ENCODE data around the gene P4HA2.
A peak's percentile ranks its signal among the peaks of the same experiment; 100 is the strongest.

Gene P4HA2

GRCh38 chr5:132246806-132247205 is 19.2 kb upstream of the P4HA2 start:
- no peak for DNase-seq

- DNase-seq, result no peak
These were observed 17.9 kb upstream of the P4HA2 start for GRCh38 chr5:132245593-132245992.

GRCh38 chr5:132243366-132243977 is 15.8 kb upstream of the P4HA2 start:
- peak; percentile 36 for DNase-seq

- no peak for DNase-seq
These were observed 12.1 kb upstream of the P4HA2 start for GRCh38 chr5:132239776-132240175.

- DNase-seq, result peak; percentile 14
These were observed 11.3 kb upstream of the P4HA2 start for GRCh38 chr5:132238901-132239500.

GRCh38 chr5:132238169-132238744 is 10.6 kb upstream of the P4HA2 start:
- peak; percentile 81 for DNase-seq

GRCh38 chr5:132237670-132238069 is 10.0 kb upstream of the P4HA2 start:
- DNase-seq, result peak; percentile 35

- DNase-seq, result peak; percentile 54
These were observed 9.5 kb upstream of the P4HA2 start for GRCh38 chr5:132237141-132237540.

GRCh38 chr5:132235340-132235739 is 7.7 kb upstream of the P4HA2 start:
- peak; percentile 20 for DNase-seq

- peak; percentile 32 for DNase-seq
These were observed 7.0 kb upstream of the P4HA2 start for GRCh38 chr5:132234684-132235062.

- peak; percentile 57 for DNase-seq
These were observed 6.4 kb upstream of the P4HA2 start for GRCh38 chr5:132233811-132234683.

- DNase-seq, result peak; percentile 20
These were observed 5.4 kb upstream of the P4HA2 start for GRCh38 chr5:132233081-132233480.

- DNase-seq, result no peak
These were observed 4.8 kb upstream of the P4HA2 start for GRCh38 chr5:132232465-132232864.

GRCh38 chr5:132230871-132231270 is 3.2 kb upstream of the P4HA2 start:
- peak; percentile 22 for DNase-seq

- no peak for DNase-seq
These were observed 1.6 kb upstream of the P4HA2 start for GRCh38 chr5:132229236-132229635.

- peak; percentile 50 for DNase-seq
These were observed 785 bp upstream of the P4HA2 start for GRCh38 chr5:132228241-132229035.

- DNase-seq, result no peak
These were observed 493 bp downstream of the P4HA2 start for GRCh38 chr5:132227235-132227484.

- peak; percentile 45 for DNase-seq
These were observed 978 bp downstream of the P4HA2 start for GRCh38 chr5:132226516-132227234.

- DNase-seq, result peak; percentile 60
These were observed 2.3 kb downstream of the P4HA2 start for GRCh38 chr5:132225165-132226032.

GRCh38 chr5:132224716-132225115 is 2.9 kb downstream of the P4HA2 start:
- peak; percentile 44 for DNase-seq

GRCh38 chr5:132223861-132224260 is 3.8 kb downstream of the P4HA2 start:
- DNase-seq, result peak; percentile 18
